Right forelimb (tissue), 1 donor: ENCODE results near the gene PGAM5.
A peak's percentile ranks its signal among the peaks of the same experiment; 100 is the strongest.
"Not testable (repeated sequence)": the region's sequence is repeated elsewhere in the genome, so short reads cannot be mapped to it uniquely, and the experiment has no call there.

Experiments
- DNase-seq: peaks from one replicate; pipeline ENCODE4 v3.0.0-alpha.2; 2018

PGAM5 gene

GRCh38 chr12:132723015-132723763 is 12.5 kb downstream of the PGAM5 start:
- DNase-seq = no peak

DNA sequence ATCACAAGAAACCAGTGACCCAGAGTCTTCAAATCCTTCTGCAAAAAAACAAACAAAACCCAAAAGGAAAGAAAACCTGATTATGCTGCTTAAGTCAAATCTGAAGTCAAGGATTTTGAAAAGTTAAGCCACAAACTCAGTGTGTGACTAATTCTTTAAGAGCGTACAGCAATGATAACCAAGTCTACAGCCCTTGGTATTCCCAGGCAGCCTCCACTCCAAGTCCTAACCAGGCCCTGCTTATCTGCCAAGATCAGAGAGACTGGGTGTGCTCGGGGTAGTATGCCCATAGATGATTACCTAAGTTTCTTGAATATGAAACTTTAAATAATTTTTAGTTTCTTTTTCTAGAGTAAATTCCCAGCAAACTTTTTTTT is 13.1 kb downstream of the PGAM5 start:
- no peak for DNase-seq

GRCh38 chr12:132724506-132725241 is 14.0 kb downstream of the PGAM5 start:
- peak; percentile 54 for DNase-seq

- no peak for DNase-seq
These were observed 15.7 kb downstream of the PGAM5 start for GRCh38 chr12:132726386-132726785.

- DNase-seq = no peak
These were observed 16.6 kb downstream of the PGAM5 start for GRCh38 chr12:132727091-132727794.

DNA sequence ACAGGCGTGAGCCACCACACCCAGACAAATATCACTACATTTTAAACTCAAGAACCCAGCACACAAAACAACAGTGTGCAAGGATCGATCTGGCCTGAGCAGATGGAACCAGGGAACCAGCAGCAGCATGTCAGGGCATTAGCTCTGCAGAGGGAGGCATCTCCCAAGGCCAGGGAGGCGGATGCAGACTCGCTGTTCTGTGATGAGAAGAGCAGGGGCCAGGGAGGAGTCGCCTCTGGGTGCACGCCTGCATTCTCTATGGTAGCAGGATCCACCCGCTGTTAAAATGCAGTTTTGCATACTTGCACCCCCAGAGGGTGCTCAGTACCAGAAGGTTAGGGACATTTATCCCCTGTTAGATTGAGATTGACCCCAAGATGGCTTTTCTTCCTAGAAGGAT is 17.9 kb downstream of the PGAM5 start:
- DNase-seq = no peak

DNA sequence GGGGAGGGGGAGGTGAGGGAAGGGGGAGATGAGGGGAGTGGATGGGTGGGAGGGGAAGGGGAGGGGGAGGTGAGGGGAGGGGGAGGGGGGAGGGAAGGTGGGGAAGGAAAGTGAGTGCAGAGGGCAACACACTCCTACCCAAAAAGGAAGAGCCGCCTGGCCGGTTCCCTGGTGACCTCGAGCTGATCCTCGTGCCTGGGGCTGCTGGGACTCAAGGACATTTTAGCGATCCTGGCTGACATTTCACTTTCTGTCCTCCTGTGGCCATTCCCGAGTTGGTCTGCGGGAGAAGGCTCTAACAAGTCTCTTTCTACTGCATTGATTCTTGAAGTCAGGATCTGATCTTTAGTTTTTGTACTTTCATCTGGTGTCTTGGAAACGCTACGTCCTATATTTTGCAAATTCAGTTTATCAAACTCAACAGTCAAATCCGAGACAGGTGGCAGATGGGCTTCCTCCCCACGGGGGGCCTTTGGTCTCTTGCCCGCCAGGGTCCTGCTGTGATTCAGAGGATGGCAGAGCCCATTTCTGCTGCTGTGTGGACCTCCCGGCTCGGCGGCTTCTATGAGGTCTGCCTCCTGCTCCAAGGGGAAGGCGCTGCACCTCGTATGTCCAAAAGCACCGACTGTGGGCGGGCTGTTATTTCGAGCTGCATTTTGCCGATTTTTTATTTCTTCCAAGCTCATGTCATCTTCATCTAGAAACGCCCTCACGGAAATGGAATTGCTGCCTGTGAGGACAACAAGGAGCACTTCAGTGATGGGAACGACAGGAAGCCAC is 19.1 kb downstream of the PGAM5 start:
- DNase-seq = no peak

DNA sequence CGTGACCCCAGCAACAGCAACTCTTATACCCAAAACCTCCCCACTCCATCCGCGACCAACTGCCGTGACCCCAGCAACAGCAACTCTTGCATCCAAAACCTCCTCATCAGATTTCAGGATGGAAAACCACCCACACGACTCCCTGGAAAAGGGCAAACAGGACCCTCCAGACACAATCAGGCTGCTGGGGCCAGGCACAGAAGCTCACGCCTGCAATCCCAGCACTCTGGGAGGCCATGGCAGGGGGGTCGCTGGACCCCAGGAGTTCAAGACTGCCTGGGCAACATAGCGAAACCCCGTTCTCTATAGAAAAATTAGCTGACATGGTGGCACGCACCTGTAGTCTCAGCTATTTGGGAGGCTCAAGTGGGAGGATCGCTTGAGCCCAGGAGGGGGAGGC is 19.7 kb downstream of the PGAM5 start:
- no peak for DNase-seq

- no peak for DNase-seq
These were observed 20.9 kb downstream of the PGAM5 start for GRCh38 chr12:132731574-132731973.

GRCh38 chr12:132734206-132734605 is 23.6 kb downstream of the PGAM5 start:
- DNase-seq = peak; percentile 60

GRCh38 chr12:132735496-132735895 is 24.9 kb downstream of the PGAM5 start:
- no peak for DNase-seq

GRCh38 chr12:132736378-132736777 is 25.7 kb downstream of the PGAM5 start:
- DNase-seq = no peak

DNA sequence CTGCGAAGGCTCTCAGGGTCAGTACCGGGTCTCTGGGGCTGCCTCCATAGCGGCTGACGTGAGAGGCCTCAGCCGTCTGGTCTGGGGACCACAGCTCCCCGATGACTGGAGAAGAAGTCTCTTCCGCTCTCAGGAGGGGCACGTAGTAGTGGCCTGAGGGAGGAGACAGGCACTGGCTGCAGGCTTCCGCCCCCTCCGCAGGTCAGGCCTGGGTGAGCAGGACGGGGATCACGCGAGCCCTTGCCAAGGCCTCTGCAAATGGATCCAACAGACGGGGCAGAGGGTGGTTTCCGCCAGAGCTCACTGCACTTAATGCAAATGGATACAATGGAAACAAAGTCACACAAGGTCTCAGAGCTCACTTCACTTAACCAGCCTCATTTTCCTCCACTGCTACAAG is 26.3 kb downstream of the PGAM5 start:
- DNase-seq = no peak

DNA sequence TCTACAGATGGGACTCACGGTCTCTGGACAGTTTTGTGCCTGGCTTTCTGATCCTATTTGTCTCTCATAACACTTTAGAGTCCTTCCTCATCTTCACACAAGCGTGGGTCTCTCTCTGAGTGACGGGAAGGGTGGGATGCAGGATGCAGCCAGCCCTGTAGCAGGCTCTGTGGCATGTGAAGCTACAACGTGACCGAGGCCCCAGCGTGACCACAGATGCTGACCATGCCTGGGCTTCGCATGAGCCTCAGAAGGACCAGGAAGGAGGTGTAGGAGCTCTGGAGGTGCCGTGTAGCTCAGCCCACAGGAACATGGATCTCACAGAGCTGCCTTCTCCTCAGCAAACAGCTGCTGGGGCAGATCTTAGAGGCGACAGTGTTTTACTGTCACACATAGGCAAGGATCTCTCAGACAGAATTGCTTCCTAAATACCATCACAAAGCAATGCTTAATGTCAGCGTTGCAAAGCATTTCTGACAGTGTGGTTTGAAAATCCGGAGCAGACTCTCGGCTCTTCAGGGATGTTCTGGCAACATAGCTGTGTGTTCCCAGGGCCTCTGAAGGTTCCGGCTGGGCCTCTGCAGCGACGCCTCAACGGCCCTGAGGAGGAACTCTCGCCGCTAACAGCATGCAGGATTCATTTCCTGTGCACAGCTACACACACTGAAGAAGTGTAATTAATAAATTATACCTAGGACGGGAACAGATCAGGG is 29.1 kb downstream of the PGAM5 start:
- no peak for DNase-seq

DNA sequence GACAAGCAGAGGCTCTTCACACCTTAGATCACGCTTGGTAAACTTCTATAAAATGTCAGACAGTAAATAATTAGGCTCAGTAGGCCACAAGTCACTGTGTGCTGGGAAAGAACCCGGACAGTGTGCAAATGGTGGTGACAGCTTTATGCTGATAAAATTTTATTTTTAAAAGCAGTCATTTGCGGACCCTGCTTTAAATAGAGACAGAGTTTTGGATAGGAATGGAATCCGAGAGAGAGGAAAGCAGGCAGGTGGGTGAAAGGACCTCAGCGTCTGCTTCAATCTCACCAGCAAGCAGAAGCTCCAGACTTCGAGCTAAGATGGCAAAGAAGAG is 29.6 kb downstream of the PGAM5 start:
- DNase-seq = no peak

- no peak for DNase-seq
These were observed 30.0 kb downstream of the PGAM5 start for GRCh38 chr12:132740652-132741051.

GRCh38 chr12:132741620-132742019 is 31.0 kb downstream of the PGAM5 start:
- DNase-seq = no peak

DNA sequence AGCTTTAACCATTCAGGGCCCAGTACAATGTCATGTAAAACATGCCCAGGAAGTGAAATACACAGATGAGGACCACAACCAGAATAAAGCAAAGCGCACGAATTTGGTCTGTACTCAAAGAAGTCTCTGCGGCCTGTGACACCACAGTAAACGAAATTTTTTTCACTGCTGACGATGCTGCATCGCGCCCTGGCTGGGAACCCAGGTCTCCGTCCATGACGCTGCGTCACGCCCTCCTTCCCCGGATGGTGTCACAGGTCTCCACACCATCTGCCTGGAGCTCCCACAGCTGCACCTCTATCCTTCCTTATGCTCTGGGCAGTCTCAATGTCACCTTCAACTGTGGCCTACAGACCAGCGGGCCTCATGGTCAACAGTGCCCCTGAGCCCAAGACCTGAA is 33.2 kb downstream of the PGAM5 start:
- DNase-seq = no peak

DNA sequence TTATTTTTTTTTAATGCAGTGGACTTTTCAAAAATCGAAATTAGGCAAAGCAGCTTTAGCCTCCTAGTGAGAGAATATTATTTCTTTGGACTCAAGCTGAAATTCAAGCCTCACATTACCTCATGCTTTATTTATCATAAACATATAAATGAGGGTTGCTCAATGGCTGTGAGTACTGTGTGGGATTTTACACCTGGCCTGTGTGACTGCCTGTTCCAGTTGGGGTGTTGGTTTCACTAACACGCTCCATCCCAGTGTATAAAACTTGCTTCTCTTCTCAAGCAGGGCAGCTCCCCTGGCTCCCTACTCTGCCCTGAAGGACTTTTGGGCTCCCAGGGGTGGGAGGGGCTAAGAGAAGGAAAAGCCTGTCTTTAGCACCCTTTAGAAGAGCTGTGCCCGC is 36.0 kb downstream of the PGAM5 start:
- DNase-seq = no peak

GRCh38 chr12:132747395-132747794 is 36.8 kb downstream of the PGAM5 start:
- no peak for DNase-seq

GRCh38 chr12:132747896-132748295 is 37.3 kb downstream of the PGAM5 start:
- DNase-seq = no peak

- DNase-seq = no peak
These were observed 37.7 kb downstream of the PGAM5 start for GRCh38 chr12:132748319-132748718.

- DNase-seq = not testable (repeated sequence)
These were observed 43.0 kb downstream of the PGAM5 start for GRCh38 chr12:132753670-132754069.
